Posterior vena cava (tissue), 2 donors: ENCODE data around the gene COG7. TPM values are rescaled to one million over a fixed set of nuclear protein-coding genes. Genes with fewer than 3 reads are reported as not detected.
"Not testable (repeated sequence)": the region's sequence is repeated elsewhere in the genome, so short reads cannot be mapped to it uniquely, and the experiment has no call there.

Experiments
- DNase-seq: peaks from one replicate; pipeline ENCODE4 v3.0.0-alpha.2; 2020; ENCODE audit warnings: low spot score
- intact Hi-C, 2 donors: fragments of 100-400 bp; cut with DNase I; formaldehyde crosslinking; loops; one replicate each; pipeline versions ENCODE4 v1.14.1 to v1.14.2; 2022 to 2023
- total RNA-seq, 2 donors: library from RNA; stranded (reverse); fragmentation: NEBNext Ultra II Directional; extraction: Animal tissue kit (Norgen Biotek cat#: 25700); gene quantifications; one replicate each; pipeline ENCODE4 v1.2.1, GENCODE V29; 2021
- donor health status: DM: yes; HTN: yes; CAD: no.
- donor health status: DM: yes; HTN: yes; CAD: no.

COG7 gene
- total RNA-seq, 2 donors from 2014 or later, result 13.5 to 17.4 TPM

- DNase-seq, result no peak
These were observed 78.1 kb downstream of the COG7 start for GRCh38 chr16:23374721-23375510.

DNA sequence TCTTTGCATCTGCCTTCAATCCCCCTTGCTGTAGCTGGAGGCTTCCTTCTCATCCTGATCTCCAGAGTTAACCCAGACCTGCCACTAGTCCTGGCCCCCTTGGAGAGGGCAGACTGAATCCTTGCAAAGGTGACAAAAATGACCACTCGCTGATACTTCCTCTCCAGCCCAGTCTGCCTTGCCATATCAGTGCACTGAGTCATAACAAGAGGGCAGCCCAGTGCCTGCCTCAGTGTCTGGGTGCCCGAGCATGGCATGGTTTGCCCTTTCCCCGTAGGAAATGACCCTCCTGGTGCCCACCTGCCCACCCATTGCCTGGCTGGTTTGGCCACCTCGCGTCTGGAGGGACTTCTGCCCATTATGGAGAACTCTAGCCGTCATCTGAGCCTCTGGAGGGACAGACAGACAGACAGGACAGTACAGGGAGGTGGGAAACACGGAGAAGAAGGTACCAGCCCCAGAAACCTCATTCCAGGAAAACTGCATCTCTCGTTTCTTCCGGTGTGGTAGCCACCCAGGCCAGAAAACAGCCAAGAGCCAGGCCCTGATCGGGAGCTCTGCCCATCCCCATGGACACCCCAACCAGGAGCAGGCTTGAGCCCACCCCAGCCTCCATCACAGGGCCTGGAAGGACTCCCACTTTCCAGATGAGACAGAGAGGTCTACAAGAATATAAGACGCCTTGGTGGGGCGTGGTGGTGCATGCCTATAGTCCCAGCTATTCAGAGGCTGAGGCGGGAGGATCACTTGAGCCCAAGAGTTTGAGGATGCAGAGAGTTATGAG is 79.4 kb downstream of the COG7 start:
- intact Hi-C loops, result no loop called here
- no peak for DNase-seq

More at GRCh38 chr16:23374721-23375510, 78.1 kb downstream of the COG7 start:
- intact Hi-C loops, result no loop called here

DNA sequence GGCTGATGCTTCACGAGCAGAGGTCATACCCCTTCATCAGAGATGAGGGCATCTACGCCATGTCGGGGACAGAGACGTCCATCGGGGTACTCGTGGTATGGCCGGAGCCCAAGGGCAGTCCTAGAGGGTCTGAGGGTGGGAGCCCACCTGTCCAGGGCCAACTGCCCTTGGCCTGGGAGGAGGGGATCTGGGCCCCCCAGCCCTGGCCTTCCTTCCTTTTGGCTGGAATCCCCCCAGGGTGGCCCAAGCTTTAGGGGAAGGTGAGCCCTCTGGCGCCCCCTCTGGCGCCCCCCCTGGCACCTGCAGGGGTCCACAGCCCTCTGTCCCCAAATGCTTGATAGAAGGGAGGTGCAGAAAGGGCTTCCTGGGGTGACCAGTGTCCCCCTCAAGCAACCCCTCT is 81.6 kb downstream of the COG7 start:
- intact Hi-C loops, result no loop called here
- DNase-seq, result no peak

- intact Hi-C loops, result no loop called here
- no peak for DNase-seq
These were observed 83.6 kb downstream of the COG7 start for GRCh38 chr16:23369416-23369815.

- intact Hi-C loops, result no loop called here
- DNase-seq, result no peak
These were observed 84.5 kb downstream of the COG7 start for GRCh38 chr16:23368469-23368868.

DNA sequence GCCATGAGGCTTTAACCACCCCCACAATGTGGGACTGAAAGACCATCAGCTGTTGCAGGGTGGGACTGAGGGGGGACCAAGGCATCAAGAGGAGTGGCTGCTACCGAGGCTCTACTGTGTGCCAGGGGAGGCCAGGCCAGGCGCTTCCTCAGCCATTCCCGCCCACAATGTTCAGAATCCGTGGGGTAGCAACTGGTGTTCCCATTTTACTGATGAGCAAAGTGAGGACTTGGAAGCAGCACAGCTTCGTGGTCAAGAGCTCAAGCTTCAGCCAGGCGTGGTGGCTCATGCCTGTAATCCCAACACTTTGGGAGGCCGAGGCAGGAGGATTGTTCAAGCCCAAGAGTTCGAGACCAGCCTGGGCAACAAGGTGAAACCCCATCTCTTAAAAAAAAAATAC is 85.0 kb downstream of the COG7 start:
- no peak for DNase-seq
- intact Hi-C loops, result no loop called here

DNA sequence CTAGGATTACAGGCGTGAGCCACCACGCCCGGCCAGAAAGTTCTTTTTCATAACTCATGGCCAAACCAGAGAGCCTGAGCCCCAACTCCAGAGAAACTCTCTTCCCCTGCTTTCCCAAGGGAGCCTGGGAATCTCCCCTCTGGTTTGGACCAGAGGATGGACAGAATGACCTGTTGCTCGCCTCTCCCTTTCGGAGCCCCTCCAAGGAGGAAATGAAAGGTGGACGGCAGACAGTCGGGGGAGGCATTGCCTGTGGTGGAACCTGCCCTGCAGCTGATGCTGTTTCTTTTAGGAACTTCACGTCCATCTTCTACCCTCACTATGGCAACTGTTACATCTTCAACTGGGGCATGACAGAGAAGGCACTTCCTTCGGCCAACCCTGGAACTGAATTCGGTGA is 85.4 kb downstream of the COG7 start:
- DNase-seq, result no peak
- intact Hi-C loops, result no loop called here

DNA sequence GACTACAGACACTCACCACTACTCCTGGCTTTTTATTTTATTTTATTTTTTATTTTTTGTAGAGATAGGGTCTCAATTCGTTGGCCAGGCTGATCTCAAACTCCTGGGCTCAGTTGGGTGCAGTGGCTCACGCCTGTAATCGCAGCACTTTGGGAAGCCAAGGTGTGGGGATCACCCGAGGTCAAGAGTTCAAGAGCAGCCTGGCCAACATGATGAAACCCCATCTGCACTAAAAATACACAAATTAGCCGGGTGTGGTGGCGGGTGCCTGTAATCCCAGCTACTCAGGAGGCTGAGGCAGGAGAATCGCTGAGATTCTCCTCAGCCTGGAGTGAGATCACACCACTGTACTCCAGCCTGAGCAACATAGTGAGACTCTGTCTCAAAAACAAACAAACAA is 86.6 kb downstream of the COG7 start:
- intact Hi-C loops, DNase-seq: not testable (repeated sequence)

DNA sequence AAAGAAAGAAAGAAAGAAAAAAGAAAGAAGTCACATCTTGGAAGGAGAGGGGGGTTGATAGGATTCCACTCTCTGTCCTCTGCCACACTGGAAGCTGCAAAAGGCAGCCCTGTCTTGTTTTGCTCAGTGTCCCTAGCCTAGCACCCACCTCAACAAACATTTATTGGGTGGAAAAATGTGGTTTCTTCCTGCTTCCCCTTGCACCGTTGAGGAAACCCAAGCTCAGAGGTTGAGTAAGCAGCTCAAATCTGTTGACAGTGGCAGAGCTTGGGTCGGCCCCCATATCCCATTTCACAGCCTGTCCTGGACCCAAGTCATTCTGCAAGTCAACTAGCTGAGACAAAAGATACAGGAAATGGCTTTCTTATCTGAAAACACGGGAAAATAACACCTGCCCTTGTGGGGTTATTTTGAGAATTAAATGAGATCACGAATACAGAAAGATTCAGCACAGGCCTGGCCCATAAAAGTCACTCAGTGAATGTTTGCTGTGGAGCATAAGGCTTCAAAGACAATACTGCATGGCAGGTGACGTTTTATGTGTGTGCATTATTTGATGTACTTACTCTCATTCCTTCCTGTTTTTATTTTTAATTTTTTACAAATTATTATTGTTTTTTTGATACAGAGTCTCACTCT is 87.3 kb downstream of the COG7 start:
- no peak for DNase-seq
- intact Hi-C loops, result no loop called here

- intact Hi-C loops, result no loop called here
- peak; percentile 60 for DNase-seq
These were observed 90.3 kb downstream of the COG7 start for GRCh38 chr16:23362460-23363317.

DNA sequence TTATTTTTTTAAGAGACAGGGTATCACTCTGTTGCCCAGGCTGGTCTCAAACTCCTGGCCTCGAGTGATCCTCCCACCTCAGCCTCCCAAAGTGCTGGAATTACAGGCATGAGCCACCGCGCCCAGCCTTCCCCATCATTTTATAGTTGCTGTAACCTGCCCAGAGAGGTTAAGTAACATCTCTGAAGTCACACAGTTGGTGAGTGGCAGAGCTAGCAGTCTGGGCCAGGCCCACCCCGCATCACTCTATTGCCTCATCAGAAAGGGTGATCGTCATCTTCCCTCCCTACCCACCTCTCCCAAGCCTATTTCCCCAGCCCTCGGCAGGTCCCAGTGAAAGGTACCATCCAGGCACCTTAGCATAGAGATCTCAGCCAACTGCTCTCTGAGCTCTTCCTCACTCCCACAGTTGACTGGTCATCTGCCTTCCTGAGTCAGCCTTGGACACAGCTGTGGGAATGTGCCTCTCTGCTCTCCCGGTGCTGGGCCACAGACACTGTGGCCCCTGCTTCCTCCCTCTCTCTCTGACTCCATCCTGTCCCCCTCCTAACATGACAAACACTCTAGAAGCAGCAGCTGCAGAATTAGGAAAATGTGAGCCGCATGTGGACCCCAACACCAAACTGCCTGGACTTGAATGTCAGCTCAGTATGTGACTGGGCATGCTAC is 93.8 kb downstream of the COG7 start:
- intact Hi-C loops, result no loop called here
- peak; percentile 35 for DNase-seq

GRCh38 chr16:23357761-23358290 is 95.2 kb downstream of the COG7 start:
- intact Hi-C loops, result no loop called here
- peak; percentile 56 for DNase-seq

DNA sequence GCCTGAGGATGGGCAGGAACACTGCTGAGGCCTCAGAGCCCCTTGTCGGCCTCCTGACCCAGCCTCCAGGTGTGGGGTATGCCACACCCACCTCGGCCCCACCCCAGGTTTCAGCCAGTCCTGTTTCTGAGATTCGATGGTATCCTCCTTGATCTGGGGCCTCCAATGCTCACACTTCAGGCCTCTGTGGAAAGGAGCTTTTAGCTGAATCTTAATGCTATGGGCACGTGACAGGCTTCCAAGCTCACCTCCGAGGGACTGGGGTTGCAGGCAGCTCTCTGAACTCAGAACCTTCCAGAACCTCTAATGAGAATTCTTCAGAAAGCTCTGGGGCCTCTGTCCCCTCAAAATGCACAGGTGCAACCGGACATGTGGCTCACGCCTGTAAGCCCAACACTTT is 96.0 kb downstream of the COG7 start:
- intact Hi-C loops, result no loop called here
- DNase-seq, result peak; percentile 50

GRCh38 chr16:23355106-23355670 is 97.8 kb downstream of the COG7 start:
- peak; percentile 69 for DNase-seq
- intact Hi-C loops, result no loop called here

DNA sequence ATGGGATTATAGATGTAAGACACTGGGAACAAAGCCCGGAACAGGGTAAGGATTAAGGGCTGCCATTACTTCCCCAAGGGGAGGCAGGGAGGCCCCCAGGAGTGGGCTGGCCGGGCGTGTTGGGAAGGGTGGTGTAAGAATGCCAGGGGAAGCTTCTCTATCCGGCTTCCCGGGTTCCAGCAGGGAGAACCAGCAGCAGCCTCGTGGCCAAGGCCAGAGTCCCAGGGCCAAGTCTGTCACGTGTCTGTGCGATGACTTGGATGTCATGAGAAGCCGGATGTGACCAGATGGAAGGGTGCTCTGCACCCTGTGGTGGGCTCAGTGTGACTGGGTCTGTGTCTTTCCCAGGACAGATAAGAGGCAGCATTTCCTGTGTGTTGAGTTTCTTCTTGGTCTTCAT is 98.7 kb downstream of the COG7 start:
- intact Hi-C loops, result no loop called here
- DNase-seq, result peak; percentile 41

- DNase-seq, result peak; percentile 32
- intact Hi-C loops, result no loop called here
These were observed 99.5 kb downstream of the COG7 start for GRCh38 chr16:23353440-23353839.

- DNase-seq, result peak; percentile 47
- intact Hi-C loops, result no loop called here
These were observed 101.6 kb downstream of the COG7 start for GRCh38 chr16:23351360-23351759.
